HFF-Myc (cell line): ENCODE measurements around the gene MAGI1.

ENCODE experiments used
- DNase-seq: peaks from one replicate; pipeline ENCODE4 v3.0.0-alpha.2; 2011; ENCODE audit warnings: low read depth; ENCODE audit errors: extremely low read depth
- H3K4me3 ChIP-seq: replicated peaks from 2 replicates; pipeline ENCODE4 v1.5.1; 2011; ENCODE audit warnings: low read depth, mild to moderate bottlenecking, control low read depth, low read length
- TF ChIP-seq, protein P1 (sequence below): IDR thresholded peaks from 2 replicates; pipeline ENCODE4 v1.5.1; 2012; ENCODE audit warnings: mild to moderate bottlenecking, low read depth, low read length, control low read depth; ENCODE audit errors: missing control alignments

MAGI1 gene

GRCh38 chr3:65627062-65627461 lies 411.7 kb downstream of the MAGI1 start:
- DNase-seq: no peak
- H3K4me3 ChIP-seq: no peak overlapping the region
- TF ChIP-seq, protein P1, sequence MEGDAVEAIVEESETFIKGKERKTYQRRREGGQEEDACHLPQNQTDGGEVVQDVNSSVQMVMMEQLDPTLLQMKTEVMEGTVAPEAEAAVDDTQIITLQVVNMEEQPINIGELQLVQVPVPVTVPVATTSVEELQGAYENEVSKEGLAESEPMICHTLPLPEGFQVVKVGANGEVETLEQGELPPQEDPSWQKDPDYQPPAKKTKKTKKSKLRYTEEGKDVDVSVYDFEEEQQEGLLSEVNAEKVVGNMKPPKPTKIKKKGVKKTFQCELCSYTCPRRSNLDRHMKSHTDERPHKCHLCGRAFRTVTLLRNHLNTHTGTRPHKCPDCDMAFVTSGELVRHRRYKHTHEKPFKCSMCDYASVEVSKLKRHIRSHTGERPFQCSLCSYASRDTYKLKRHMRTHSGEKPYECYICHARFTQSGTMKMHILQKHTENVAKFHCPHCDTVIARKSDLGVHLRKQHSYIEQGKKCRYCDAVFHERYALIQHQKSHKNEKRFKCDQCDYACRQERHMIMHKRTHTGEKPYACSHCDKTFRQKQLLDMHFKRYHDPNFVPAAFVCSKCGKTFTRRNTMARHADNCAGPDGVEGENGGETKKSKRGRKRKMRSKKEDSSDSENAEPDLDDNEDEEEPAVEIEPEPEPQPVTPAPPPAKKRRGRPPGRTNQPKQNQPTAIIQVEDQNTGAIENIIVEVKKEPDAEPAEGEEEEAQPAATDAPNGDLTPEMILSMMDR: no peak

GRCh38 chr3:65625305-65625704 lies 413.4 kb downstream of the MAGI1 start:
- TF ChIP-seq, protein P1: no peak
- H3K4me3 ChIP-seq: no peak overlapping the region
- no peak for DNase-seq

DNA sequence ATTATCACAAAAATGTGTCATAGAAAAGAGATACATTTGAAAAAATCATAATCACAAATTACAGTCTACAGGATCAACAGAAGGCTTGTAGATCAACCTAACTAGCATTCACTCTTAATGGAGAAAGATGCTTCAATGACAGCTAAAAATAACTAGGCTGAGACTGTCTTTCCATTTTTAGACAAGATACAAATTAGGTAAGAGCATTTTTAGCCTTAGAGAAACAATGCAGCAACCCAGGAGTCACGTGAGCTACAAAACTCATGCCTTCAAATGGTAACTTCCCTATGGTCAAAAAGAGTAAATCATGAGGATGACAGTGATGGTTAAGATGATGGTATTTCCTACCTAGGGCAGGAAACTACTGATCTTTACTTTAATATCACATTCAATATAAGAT lies 415.4 kb downstream of the MAGI1 start:
- TF ChIP-seq, protein P1: no peak
- H3K4me3 ChIP-seq: no peak overlapping the region
- DNase-seq: no peak

DNA sequence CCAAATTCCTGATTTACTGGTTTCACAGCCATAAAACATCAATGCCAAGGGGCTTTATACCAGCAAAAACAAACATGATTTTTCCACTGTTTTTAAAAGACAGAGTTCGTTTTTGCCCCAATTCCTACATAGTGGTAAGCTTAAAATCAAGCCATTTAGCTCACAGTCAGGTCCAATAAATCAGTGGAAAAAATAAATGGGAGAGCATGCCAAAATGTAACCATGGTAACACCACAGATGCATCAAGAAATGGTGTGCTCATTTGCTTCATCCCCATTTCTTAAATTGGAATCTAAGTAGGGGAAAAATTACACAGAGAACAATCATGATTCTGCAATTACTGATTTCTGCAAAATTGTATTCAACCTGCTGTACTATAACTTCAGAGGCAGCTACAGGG lies 418.8 kb downstream of the MAGI1 start:
- TF ChIP-seq, protein P1: no peak
- H3K4me3 ChIP-seq: no peak overlapping the region
- no peak for DNase-seq

DNA sequence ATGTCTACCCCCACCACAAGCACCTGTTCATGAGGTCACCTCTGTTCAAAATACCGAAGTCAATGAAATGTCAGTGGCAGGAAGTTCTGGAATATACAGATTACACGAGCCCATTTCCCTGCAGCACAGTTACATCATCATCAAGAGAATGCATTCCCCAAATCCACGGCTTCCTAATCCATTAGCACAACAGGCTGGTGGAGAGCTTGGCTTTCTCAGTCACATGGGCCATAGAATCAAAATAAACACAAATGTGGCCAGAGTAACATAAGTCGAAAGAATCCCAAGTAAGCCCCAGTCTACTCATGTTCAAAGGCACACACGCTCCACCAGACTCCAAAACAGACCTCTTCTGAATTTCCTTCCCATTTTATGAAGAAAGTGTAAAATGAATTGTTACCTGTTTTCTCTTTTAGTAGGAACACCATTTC lies 419.3 kb downstream of the MAGI1 start:
- no peak overlapping the region for H3K4me3 ChIP-seq
- DNase-seq: peak; percentile 25
- TF ChIP-seq, protein P1: no peak

- TF ChIP-seq, protein P1: no peak
- DNase-seq: no peak
- H3K4me3 ChIP-seq: no peak overlapping the region
Observed at GRCh38 chr3:65618599-65618998, 420.1 kb downstream of the MAGI1 start.

DNA sequence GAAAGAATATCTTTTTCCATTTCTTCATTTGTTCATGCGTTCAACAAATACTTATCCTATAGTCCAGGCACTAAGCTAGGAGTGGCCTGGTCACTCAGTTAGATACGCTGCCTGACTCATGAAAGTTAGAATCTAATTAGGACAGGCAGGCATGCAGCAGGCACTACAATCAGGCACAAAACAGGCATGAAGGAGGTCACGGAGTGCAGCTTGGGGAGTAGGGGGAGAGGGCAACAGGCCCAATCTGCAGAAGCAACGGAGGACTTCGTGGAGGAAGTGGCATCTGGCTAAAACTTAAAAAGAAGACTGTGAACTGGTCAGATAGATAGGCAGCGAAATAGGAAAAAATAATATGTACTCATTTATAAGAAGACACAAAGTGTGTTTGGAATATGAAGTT lies 420.9 kb downstream of the MAGI1 start:
- H3K4me3 ChIP-seq: no peak overlapping the region
- TF ChIP-seq, protein P1: no peak
- DNase-seq: no peak
